ENCODE results near the gene USP40. TPM values are rescaled to one million over a fixed set of nuclear protein-coding genes. Genes with fewer than 3 reads are reported as not detected.

The USP40 gene
- 46.9 and 49.8 TPM in 2 replicates for total RNA-seq

GRCh38 chr2:233566141-233566956 is at the start of gene USP40:
USP40 (minus strand) TSS chr2:233566782; CDS start chr2:233565554, 1,228 bp downstream.
- peak; percentile 74 for DNase-seq (ENCODE audit: low read depth)
- no peak for TF ChIP-seq CTCF (IDR thresholded peaks at IDR 0.05; ENCODE audit: insufficient read depth, low read length, poor library complexity, severe bottlenecking)
- Histone ChIP-seq H3K27me3 (ENCODE audit: control insufficient read depth, insufficient read depth, low read length) (no peaks in the 10 kb centered on the region), H3K4me3 (ENCODE audit: low read depth, low read length) (peak within 1 kb of the TSS; percentile 97), H3K36me3 (ENCODE audit: control insufficient read depth, insufficient read depth, low read length) (no peaks in the 10 kb centered on the region)

- no peak for TF ChIP-seq CTCF (IDR thresholded peaks at IDR 0.05; ENCODE audit: insufficient read depth, low read length, poor library complexity, severe bottlenecking)
- Histone ChIP-seq H3K27me3 (ENCODE audit: control insufficient read depth, insufficient read depth, low read length) (no peaks in the 10 kb centered on the region), H3K36me3 (ENCODE audit: control insufficient read depth, insufficient read depth, low read length) (no peaks in the 10 kb centered on the region), H3K4me3 (ENCODE audit: low read depth, low read length) (no peak overlapping the region)
- DNase-seq (ENCODE audit: low read depth), result no peak
Measured at GRCh38 chr2:233611284-233611683, 44.7 kb upstream of the USP40 start.

GRCh38 chr2:233605680-233606079 is 39.1 kb upstream of the USP40 start:
- no peak for TF ChIP-seq CTCF (IDR thresholded peaks at IDR 0.05; ENCODE audit: insufficient read depth, low read length, poor library complexity, severe bottlenecking)
- H3K27me3 ChIP-seq (ENCODE audit: control insufficient read depth, insufficient read depth, low read length), result no peaks in the 10 kb centered on the region
- no peak overlapping the region for H3K4me3 ChIP-seq (ENCODE audit: low read depth, low read length)
- no peak for DNase-seq (ENCODE audit: low read depth)
- H3K36me3 ChIP-seq (ENCODE audit: control insufficient read depth, insufficient read depth, low read length), result no peaks in the 10 kb centered on the region

GRCh38 chr2:233604826-233605225 is 38.2 kb upstream of the USP40 start:
- no peak for DNase-seq (ENCODE audit: low read depth)
- TF ChIP-seq CTCF (IDR thresholded peaks at IDR 0.05; ENCODE audit: insufficient read depth, low read length, poor library complexity, severe bottlenecking), result no peak
- no peaks in the 10 kb centered on the region for H3K36me3 ChIP-seq (ENCODE audit: control insufficient read depth, insufficient read depth, low read length)
- no peak overlapping the region for H3K4me3 ChIP-seq (ENCODE audit: low read depth, low read length)
- H3K27me3 ChIP-seq (ENCODE audit: control insufficient read depth, insufficient read depth, low read length), result no peaks in the 10 kb centered on the region

- no peaks in the 10 kb centered on the region for H3K27me3 ChIP-seq (ENCODE audit: control insufficient read depth, insufficient read depth, low read length)
- H3K4me3 ChIP-seq (ENCODE audit: low read depth, low read length), result no peak overlapping the region
- no peak for TF ChIP-seq CTCF (IDR thresholded peaks at IDR 0.05; ENCODE audit: insufficient read depth, low read length, poor library complexity, severe bottlenecking)
- DNase-seq (ENCODE audit: low read depth), result no peak
- no peaks in the 10 kb centered on the region for H3K36me3 ChIP-seq (ENCODE audit: control insufficient read depth, insufficient read depth, low read length)
Measured at GRCh38 chr2:233603520-233603919, 36.9 kb upstream of the USP40 start.

GRCh38 chr2:233602076-233602475 is 35.5 kb upstream of the USP40 start:
- DNase-seq (ENCODE audit: low read depth), result no peak
- Histone ChIP-seq H3K27me3 (ENCODE audit: control insufficient read depth, insufficient read depth, low read length) (no peaks in the 10 kb centered on the region), H3K4me3 (ENCODE audit: low read depth, low read length) (no peak overlapping the region), H3K36me3 (ENCODE audit: control insufficient read depth, insufficient read depth, low read length) (no peaks in the 10 kb centered on the region)
- TF ChIP-seq CTCF (IDR thresholded peaks at IDR 0.05; ENCODE audit: insufficient read depth, low read length, poor library complexity, severe bottlenecking), result no peak

Measured in kidney epithelial cell (primary cell).